Superior temporal gyrus (tissue), 1 donor: ENCODE results near the gene MOCOS.
"Not testable (repeated sequence)": the region's sequence is repeated elsewhere in the genome, so short reads cannot be mapped to it uniquely, and the experiment has no call there.

Source experiments
- DNase-seq: peaks from one replicate; pipeline ENCODE4 v3.0.0-alpha.2; 2016; ENCODE audit errors: extremely low spot score

MOCOS gene

GRCh38 chr18:36187193-36187825 lies at the start of gene MOCOS:
Gene MOCOS, plus strand, starts transcription at chr18:36187497. Its CDS starts 43 bp downstream, at chr18:36187540.
- no peak for DNase-seq

GRCh38 chr18:36139245-36139644 lies 48.1 kb upstream of the MOCOS start:
- DNase-seq = no peak

GRCh38 chr18:36141576-36141975 lies 45.7 kb upstream of the MOCOS start:
- DNase-seq = no peak

DNA sequence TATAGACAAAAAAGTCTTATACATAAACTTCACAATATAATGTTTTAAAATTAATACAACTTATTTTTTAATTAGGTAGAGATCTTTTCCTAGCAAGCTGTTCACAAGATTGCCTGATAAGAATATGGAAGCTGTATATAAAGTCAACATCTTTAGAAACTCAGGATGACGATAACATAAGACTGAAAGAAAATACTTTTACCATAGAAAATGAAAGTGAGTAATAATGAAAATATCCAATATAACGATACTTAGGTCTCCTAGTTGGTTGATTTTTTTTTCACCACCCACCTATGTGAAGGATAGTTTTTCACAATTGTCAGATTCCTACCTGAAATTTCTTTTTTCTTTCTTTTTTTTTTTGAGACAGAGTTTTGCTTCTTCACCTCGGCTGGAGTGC lies 44.5 kb upstream of the MOCOS start:
- no peak for DNase-seq

DNA sequence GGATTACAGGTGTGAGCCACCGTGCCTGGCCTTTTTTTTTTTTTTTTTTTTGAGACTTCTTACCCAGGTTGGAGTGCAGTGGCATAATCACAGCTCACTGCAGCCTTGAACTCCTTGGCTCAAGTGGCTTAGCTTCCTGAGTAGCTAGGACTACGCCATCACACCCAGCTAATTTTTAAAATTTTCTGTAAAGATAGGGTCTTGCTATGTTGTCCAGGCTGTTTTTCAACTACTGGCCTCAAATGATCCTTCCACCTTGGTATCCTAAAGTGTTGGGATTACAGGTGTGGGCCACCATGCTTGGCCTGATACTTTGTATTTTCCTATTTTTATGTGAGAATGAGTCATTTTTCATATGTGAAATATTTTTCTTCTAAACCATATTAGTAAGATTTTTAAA lies 43.9 kb upstream of the MOCOS start:
- no peak for DNase-seq

GRCh38 chr18:36149514-36150289 lies 37.6 kb upstream of the MOCOS start:
- DNase-seq = no peak

- DNase-seq = no peak
Measured at GRCh38 chr18:36152781-36153180, 34.5 kb upstream of the MOCOS start.

DNA sequence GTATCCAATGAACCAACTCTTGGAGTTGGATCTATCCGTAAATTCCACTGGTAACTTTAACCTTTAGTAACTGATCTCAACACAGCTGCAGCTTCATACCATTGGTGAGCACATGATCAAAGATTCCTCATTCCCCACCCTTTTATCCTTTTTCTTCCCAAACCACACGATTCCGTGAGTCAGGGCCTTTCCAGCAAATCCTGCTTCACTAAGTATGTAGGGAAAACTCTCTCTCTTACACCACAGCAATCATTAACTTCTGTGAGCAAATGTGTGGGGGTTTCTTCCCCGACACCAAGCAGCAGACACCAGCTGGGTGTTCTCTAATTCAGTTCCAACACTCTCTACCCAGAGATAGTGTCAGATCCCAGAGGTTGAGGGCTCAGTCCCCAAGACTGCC lies 34.1 kb upstream of the MOCOS start:
- DNase-seq = no peak

- DNase-seq = no peak
Measured at GRCh38 chr18:36153771-36154170, 33.5 kb upstream of the MOCOS start.

DNA sequence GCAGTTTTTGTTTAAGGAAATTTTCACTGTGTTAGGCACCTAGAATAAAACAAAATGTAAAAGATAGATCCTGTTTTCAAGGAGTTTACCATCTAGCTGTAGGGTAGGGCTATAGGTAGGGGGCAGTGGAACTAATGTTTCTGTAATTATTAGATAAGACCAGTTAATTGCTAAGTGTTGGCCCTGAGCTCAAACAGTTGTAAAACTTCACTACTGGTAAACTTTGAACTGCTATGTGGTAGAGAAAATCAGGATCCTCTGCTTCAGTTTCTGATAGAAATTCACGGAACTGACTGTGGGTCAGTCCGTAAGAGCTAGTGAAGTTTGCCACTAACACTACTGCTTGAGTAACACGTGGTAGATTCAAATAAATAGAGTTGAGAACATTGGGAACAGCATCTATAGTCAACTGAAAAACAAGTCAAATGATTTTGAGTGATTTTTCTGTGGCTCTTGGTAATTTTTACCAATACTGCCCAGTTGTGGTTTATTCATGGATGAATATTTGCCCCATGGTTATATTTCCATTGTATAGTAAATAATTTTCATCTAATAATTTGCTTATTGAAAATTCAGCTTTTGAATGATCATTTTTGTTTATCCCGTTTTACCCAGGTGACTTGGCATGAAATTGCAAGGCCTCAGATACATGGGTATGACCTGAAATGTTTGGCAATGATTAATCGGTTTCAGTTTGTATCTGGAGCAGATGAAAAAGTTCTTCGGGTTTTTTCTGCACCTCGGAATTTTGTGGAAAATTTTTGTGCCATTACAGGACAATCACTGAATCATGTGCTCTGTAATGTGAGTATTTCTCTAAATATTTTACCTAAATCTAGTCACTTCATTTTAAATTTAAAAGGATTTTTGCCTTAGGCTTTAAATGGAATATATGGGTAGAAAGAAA lies 31.2 kb upstream of the MOCOS start:
- DNase-seq = no peak

DNA sequence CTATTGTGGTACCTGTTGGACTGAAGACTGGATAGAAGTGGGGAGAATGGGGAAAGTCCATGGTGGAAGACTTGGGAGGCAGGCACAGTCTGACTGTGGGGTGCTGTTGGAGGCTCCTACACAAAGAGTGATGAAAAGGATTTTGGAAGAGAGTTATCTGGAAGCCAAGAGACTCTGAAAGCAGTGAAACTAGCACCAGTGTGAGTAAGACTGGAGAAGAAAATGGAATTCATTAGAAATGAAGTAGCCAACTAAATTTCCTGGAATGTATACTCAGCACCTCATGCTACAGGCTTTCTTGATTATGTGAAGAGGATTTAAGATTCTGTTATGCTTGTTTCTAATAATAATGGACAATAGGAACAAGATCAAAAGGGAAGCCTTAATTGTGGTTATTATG lies 29.9 kb upstream of the MOCOS start:
- no peak for DNase-seq

- DNase-seq = no peak
Measured at GRCh38 chr18:36158266-36158867, 28.9 kb upstream of the MOCOS start.

DNA sequence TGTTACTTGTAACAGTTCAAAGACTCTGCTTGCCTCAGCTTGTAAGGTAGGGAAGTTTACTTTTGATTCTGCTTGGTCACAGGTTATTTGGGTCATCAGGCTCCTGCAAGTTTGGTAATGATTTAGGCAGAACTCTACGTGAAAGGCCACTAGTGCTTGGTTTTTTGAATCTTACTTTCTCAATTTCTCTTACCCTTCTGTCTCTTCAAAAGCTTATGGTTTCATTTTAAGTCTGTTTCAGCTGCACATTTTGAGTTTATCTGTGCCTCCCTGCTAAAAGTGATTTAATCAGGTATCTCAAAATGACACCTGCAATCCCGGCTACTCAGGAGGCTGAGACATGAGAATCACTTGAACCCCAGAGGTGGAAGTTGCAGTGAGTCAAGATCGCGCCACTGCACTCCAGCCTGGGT lies 26.3 kb upstream of the MOCOS start:
- DNase-seq = no peak

GRCh38 chr18:36162981-36163380 lies 24.3 kb upstream of the MOCOS start:
- no peak for DNase-seq

DNA sequence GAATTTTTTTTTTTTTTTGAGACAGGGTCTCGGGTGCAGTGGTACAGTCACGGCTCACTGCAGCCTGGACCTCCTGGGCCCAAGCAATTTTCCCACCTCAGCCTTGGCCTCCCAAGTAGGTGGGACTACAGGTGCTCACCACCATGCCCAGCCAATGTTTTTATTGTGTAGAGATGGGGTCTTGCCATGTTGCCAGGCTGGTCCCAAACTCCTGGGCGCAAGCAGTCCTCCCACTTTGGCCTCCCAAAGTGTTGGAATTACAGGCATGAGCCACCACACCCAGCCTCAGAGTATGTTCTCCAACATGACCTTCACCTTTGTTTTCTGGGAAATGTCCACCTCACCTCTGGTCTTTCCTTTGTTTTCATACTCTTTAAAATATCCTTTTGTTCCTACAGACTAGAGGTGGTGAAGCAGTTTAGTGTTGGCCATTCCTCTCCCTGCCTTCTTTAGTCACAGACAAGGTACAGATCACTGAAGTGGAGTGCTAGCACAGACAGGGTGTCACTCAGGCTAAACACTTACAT lies 19.5 kb upstream of the MOCOS start:
- DNase-seq = no peak

DNA sequence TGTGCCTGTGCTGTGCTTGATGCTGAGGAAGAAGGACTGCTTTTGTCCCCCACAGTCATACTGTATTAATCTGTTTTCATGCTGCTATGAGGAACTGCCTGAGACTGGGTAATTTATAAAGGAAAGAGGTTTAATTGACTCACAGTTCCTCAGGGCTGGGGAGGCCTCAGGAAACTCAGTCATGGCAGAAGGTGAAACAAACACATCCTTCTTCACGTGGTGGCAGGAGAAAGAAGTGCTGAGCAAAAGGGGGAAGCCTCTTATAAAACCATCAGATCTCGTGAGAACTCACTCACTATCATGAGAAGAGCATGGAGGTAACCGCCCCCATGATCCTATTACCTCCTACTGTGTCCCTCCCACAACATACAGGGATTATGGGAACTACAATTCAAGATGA lies 19.0 kb upstream of the MOCOS start:
- not testable (repeated sequence) for DNase-seq

DNA sequence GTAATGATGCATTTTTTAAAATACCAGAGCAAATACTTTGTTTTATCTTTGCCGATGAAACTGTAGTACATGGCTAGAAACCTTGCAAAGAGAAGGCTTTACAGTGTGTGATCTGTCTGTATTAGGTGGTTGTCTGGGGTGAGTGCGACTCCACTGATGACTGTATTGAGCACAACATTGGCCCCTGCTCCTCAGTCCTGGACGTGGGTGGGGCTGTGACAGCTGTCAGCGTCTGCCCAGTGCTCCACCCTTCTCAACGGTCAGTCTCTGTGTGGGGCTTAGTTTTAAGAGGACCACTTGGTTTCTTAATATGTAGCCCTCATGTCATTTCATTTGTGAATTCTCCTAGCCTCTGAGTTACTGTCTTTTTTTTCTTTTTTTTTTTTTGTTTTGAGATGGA lies 17.4 kb upstream of the MOCOS start:
- DNase-seq = no peak

- no peak for DNase-seq
Measured at GRCh38 chr18:36175481-36175880, 11.8 kb upstream of the MOCOS start.

DNA sequence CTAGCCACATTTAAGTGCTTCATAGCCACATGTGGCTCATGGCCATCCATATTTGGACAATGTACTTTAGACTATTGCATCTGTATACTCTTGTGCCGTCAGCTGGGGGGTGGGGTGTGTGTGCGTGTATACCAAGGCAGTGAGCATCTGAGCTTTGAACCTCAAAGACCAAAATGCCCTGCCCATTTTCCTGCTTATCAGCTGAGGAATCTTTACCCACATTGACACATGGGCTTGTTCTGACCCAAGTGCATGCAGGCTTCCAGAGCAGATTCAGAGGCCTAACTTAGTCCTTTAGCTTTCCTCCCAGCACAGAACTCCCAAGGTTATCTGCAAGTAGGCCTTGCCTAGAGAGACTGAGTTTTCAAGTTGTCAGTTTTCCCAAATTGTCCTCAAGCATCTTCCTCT lies 11.1 kb upstream of the MOCOS start:
- no peak for DNase-seq

DNA sequence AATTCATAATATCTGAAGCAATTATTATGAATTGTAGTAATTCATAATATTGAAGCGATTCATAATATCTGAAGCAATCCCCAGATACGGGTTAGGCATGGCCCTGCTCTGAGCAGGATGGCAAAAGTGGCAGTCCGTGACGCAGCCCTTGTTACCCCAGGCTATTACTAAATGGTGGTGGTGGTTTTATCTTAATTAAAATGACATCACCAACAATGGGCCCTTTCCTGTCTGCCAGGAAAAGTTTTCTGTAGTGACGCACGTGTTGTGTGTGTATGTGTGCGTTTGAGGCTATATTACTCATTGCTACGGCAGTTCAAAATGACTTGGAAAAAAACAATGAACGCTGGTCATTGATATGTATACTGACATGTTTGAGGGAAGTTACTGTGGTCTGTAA lies 10.6 kb upstream of the MOCOS start:
- no peak for DNase-seq

GRCh38 chr18:36177913-36178312 lies 9.4 kb upstream of the MOCOS start:
- DNase-seq = no peak
